ENCODE results near the gene WDR86. TPM values are rescaled to one million over a fixed set of nuclear protein-coding genes. Genes with fewer than 3 reads are reported as not detected.

WDR86 gene
- total and polyA plus RNA-seq, 2 of the 4 experiments (the other 2 are of a cell fraction) = not detected

DNA sequence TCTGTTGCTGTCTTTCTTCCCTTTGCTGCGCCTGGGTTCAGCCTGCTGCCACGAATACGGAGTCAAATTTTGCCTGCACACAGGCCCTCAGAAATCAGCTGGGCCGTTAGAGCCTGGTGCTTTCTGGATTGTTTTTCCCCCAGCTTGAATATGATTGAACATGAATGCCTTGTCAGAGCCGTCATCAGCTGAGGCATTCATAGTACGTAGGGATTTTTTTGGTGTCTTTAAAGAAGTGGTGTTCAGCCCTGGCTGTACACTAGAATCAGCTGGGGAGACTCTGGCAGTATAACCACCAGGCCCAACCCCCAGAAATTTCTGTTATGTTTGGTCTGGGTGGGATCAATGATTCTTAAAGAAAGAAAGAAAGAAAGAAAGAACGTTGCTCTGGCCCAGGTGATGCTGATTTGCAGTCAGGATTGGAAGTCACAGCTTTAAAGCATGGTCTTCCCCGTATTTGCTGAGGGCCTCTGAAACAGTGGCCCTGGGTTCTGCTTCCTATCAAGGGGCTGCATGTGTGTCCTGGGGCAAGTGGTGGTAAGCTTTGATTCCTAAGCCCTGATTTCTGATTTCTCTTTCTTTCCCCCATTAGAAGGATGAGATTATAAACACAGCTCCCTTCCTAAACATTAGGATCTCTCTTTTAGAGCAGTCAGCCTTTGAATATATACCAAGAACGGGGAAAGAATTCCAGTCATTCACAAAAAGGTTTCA is 43.5 kb downstream of the WDR86 start:
- H2BK20ac ChIP-seq (ENCODE audit: low read depth, low read length) = peak overlapping the region; percentile 82
- peak overlapping the region; percentile 71 for H2AK5ac ChIP-seq (ENCODE audit: low read depth, low read length)
- peaks cover 18% of the 10 kb centered on the region for H3K4me1 ChIP-seq (ENCODE audit: control insufficient read depth, insufficient read depth, low read length)
- H3K18ac ChIP-seq (ENCODE audit: low read depth, low read length) = peak overlapping the region; percentile 92
- peak overlapping the region; percentile 78 to 79 for H4K8ac ChIP-seq (ENCODE audit: low read depth in 2 of 2, low read length in 2 of 2)
- H3K9me3 ChIP-seq (ENCODE audit: control insufficient read depth, insufficient read depth, low read length) = no peaks in the 10 kb centered on the region
- H2BK15ac ChIP-seq (ENCODE audit: low read depth, low read length) = peak overlapping the region; percentile 62; the same call in 2 of the 3 replicates
- DNase-seq = peak; percentile 60
- H3K4me2 ChIP-seq (ENCODE audit: low read depth, low read length) = peak overlapping the region; percentile 92
- no peaks in the 10 kb centered on the region for H3K27me3 ChIP-seq (ENCODE audit: control insufficient read depth, insufficient read depth, low read length)
- H3K23ac ChIP-seq (ENCODE audit: low read depth, low read length) = peak overlapping the region; percentile 95
- no TSS peak for BruUV-seq (replicated peaks)
- peaks cover 10% of the 10 kb centered on the region; the same call in 1 of the 2 replicates for H3K36me3 ChIP-seq (ENCODE audit: control insufficient read depth, insufficient read depth, low read length)
- WGBS, 2 experiments (ENCODE audit: extremely low coverage in 2 of 2, insufficient read length in 1 of 2) = no CpG with 5 or more reads among the region's 9 CpGs
- H2BK5ac ChIP-seq (ENCODE audit: low read depth, low read length, poor library complexity, severe bottlenecking) = peak overlapping the region; percentile 95
- peak overlapping the region; percentile 86 for H3K14ac ChIP-seq (replicated peaks; ENCODE audit: low read depth, low read length)
- POLR2A ChIA-PET (ENCODE audit: unreplicated experiment) = no interaction called here
- dilution Hi-C loops (cut with HindIII; ENCODE audit: low sequenced_read_pairs, unreplicated experiment) = no loop called here
- intact Hi-C loops (cut with micrococcal nuclease) = loop anchor here (5.0 kb wide), 1 partner anchor 61 kb away; no protein-coding TSS in a partner anchor
- H3K27ac ChIP-seq (ENCODE audit: insufficient read depth, low read length) = peak overlapping the region; percentile 100
- peak overlapping the region; percentile 70 for H2AK9ac ChIP-seq (replicated peaks; ENCODE audit: low read depth, low read length, poor library complexity)
- H4K5ac ChIP-seq (ENCODE audit: low read depth, low read length) = peak overlapping the region; percentile 88
- TF ChIP-seq CEBPB (IDR thresholded peaks at IDR 0.05; ENCODE audit: low read depth, low read length) (no peak), CHD1 (IDR thresholded peaks at IDR 0.05; ENCODE audit: low read depth, low read length) (no peak), SMC3 (IDR thresholded peaks at IDR 0.05; ENCODE audit: low read depth, low read length) (no peak), BHLHE40 (IDR thresholded peaks at IDR 0.05; ENCODE audit: low read depth, low read length) (no peak), POLR2A (IDR thresholded peaks at IDR 0.05; ENCODE audit: low read depth, low read length) (no peak), RAD21 (IDR thresholded peaks at IDR 0.05; ENCODE audit: low read length) (no peak), MAZ (IDR thresholded peaks at IDR 0.05; ENCODE audit: borderline replicate concordance, low read depth, low read length) (no peak), MAFK (IDR thresholded peaks at IDR 0.05; ENCODE audit: low read depth, low read length) (no peak), RFX5 (IDR thresholded peaks at IDR 0.05; ENCODE audit: low read depth, low read length) (no peak)
- TF ChIP-seq, protein P1, sequence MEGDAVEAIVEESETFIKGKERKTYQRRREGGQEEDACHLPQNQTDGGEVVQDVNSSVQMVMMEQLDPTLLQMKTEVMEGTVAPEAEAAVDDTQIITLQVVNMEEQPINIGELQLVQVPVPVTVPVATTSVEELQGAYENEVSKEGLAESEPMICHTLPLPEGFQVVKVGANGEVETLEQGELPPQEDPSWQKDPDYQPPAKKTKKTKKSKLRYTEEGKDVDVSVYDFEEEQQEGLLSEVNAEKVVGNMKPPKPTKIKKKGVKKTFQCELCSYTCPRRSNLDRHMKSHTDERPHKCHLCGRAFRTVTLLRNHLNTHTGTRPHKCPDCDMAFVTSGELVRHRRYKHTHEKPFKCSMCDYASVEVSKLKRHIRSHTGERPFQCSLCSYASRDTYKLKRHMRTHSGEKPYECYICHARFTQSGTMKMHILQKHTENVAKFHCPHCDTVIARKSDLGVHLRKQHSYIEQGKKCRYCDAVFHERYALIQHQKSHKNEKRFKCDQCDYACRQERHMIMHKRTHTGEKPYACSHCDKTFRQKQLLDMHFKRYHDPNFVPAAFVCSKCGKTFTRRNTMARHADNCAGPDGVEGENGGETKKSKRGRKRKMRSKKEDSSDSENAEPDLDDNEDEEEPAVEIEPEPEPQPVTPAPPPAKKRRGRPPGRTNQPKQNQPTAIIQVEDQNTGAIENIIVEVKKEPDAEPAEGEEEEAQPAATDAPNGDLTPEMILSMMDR (conservative IDR thresholded peaks at IDR 0.05; ENCODE audit: low read depth, low read length) = no peak
- peak overlapping the region; percentile 72 for H2AFZ ChIP-seq (replicated peaks; ENCODE audit: low read length, poor library complexity)
- peak overlapping the region; percentile 89 for H2BK120ac ChIP-seq (ENCODE audit: low read depth, low read length)
- H3K9me1 ChIP-seq (ENCODE audit: insufficient read depth, low read length) = peaks cover 7% of the 10 kb centered on the region
- H3K79me1 ChIP-seq (ENCODE audit: low read depth in 1 of 2, low read length in 2 of 2) = peaks cover 0 to 6% of the 10 kb centered on the region in 2 experiments; a peak in 1 of 4 replicates
- H3K9ac ChIP-seq (ENCODE audit: low read depth, low read length) = peak overlapping the region; percentile 83
- peak; percentile 33 for ATAC-seq (ENCODE audit: low read depth)
- no peak overlapping the region for H3K4me3 ChIP-seq (ENCODE audit: insufficient read depth, low read depth, low read length)
- in situ Hi-C loops (cut with MboI; ENCODE audit: low sequenced_read_pairs) = loop anchor here (5.0 to 25.0 kb wide), 2 partner anchors 81 to 396 kb away; no protein-coding TSS in a partner anchor
- peaks cover 15% of the 10 kb centered on the region for H4K20me1 ChIP-seq (ENCODE audit: insufficient read depth, low read length)
- CTCF ChIA-PET = interaction anchor here (0.6 to 1.5 kb wide), 6 partner anchors 11 to 382 kb away, joined by 3 to 5 read pairs (median 4); no protein-coding TSS in a partner anchor
- peak overlapping the region; percentile 75; the same call in 1 of the 2 replicates for H3K56ac ChIP-seq (ENCODE audit: extremely low read depth, insufficient read depth, low read length)
- H3K4ac ChIP-seq (ENCODE audit: low read depth, low read length) = peak overlapping the region; percentile 90
- H4K91ac ChIP-seq (ENCODE audit: insufficient read depth, low read depth, low read length) = peak overlapping the region; percentile 81
